Naive B cell (primary cell): ENCODE data around the gene HNF4A. TPM values are rescaled to one million over a fixed set of nuclear protein-coding genes. Genes with fewer than 3 reads are reported as not detected.
"Not testable (repeated sequence)": the region's sequence is repeated elsewhere in the genome, so short reads cannot be mapped to it uniquely, and the experiment has no call there.

Source experiments
- ATAC-seq, 2 donors: fragments of 150-1000 bp; cut with Tn5 transposase; 2 replicates each; pipeline ENCODE4 v1.10.0; 2021; ENCODE audit warnings: low read depth in 2 of 2, mild to moderate bottlenecking in 2 of 2, moderate library complexity in 2 of 2
- DNase-seq: peaks from one replicate; pipeline ENCODE4 v3.0.0; 2022
- H3K27ac Mint-ChIP-seq, 6 donors: one replicate each; pipeline ENCODE4 v1.8.0; 2020 to 2022; ENCODE audit warnings: mild to moderate bottlenecking in 6 of 6, mixed read lengths in 6 of 6, moderate library complexity in 5 of 6, inconsistent platforms in 2 of 6
- H3K27me3 Mint-ChIP-seq, 3 donors: one replicate each; pipeline ENCODE4 v1.8.0; 2021 to 2022; ENCODE audit warnings: mixed read lengths in 3 of 3, mild to moderate bottlenecking in 1 of 3
- H3K36me3 Mint-ChIP-seq, 2 donors: one replicate each; pipeline ENCODE4 v1.8.0; 2020 to 2022; ENCODE audit warnings: mixed read lengths in 2 of 2, inconsistent platforms in 1 of 2, mild to moderate bottlenecking in 1 of 2
- H3K4me1 Mint-ChIP-seq, 3 donors: one replicate each; pipeline ENCODE4 v1.8.0; 2020 to 2022; ENCODE audit warnings: mixed read lengths in 3 of 3, inconsistent platforms in 1 of 3, mild to moderate bottlenecking in 1 of 3, moderate library complexity in 1 of 3
- H3K4me3 Mint-ChIP-seq, 8 donors: one replicate each; pipeline ENCODE4 v1.8.0; 2020 to 2022; ENCODE audit warnings: mild to moderate bottlenecking in 8 of 8, mixed read lengths in 8 of 8, moderate library complexity in 8 of 8, inconsistent platforms in 2 of 8
- H3K9me3 Mint-ChIP-seq, 7 donors: one replicate each; pipeline ENCODE4 v1.8.0; 2020 to 2022; ENCODE audit warnings: mixed read lengths in 7 of 7, mild to moderate bottlenecking in 5 of 7, inconsistent platforms in 2 of 7, moderate library complexity in 1 of 7
- polyA plus RNA-seq, 6 donors: library from polyadenylated mRNA; unstranded; fragments of 300-500 nt; fragmentation: Illumina TruSeq; gene quantifications; one replicate each; pipeline ENCODE4 v1.2.3, GENCODE V29; 2021; ENCODE audit warnings: low read depth in 6 of 6

HNF4A gene
- polyA plus RNA-seq, 6 donors from 2014 or later: not detected

DNA sequence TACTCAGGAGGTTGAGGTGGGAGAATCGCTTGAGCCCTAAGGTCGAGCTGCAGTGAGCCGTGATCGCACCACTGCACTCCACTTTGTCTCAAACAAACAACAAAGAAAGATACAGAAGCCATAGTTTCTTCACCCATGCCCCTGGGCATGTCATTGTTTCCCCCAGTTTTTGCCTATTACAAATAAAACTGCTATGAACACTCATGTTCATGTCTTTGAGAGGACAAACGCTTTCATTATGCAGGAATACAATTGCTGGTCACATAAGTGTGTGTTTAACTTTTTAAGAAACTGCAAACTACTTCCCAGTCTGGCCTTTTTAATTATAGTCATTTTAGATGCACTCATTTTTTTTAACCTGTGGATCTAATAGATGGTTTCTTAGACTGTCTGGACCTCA, 108.0 kb downstream of the HNF4A start:
- no peak for ATAC-seq
- H3K9me3 Mint-ChIP-seq: no peaks in the 10 kb centered on the region
- H3K27ac Mint-ChIP-seq: no peak overlapping the region
- H3K27me3 Mint-ChIP-seq: peaks cover 0 to 6% (median 0%) of the 10 kb centered on the region in 3 donors
- no peak overlapping the region for H3K4me3 Mint-ChIP-seq
- H3K4me1 Mint-ChIP-seq: no peaks in the 10 kb centered on the region
- DNase-seq: no peak
- no peaks in the 10 kb centered on the region for H3K36me3 Mint-ChIP-seq

- H3K4me3 Mint-ChIP-seq: no peak overlapping the region
- no peaks in the 10 kb centered on the region for H3K4me1 Mint-ChIP-seq
- no peaks in the 10 kb centered on the region for H3K36me3 Mint-ChIP-seq
- H3K9me3 Mint-ChIP-seq: no peaks in the 10 kb centered on the region
- H3K27me3 Mint-ChIP-seq: peaks cover 0 to 6% (median 0%) of the 10 kb centered on the region in 3 donors
- DNase-seq: no peak
- H3K27ac Mint-ChIP-seq: no peak overlapping the region
- ATAC-seq: no peak
These were observed 109.0 kb downstream of the HNF4A start for GRCh38 chr20:44464514-44464913.

DNA sequence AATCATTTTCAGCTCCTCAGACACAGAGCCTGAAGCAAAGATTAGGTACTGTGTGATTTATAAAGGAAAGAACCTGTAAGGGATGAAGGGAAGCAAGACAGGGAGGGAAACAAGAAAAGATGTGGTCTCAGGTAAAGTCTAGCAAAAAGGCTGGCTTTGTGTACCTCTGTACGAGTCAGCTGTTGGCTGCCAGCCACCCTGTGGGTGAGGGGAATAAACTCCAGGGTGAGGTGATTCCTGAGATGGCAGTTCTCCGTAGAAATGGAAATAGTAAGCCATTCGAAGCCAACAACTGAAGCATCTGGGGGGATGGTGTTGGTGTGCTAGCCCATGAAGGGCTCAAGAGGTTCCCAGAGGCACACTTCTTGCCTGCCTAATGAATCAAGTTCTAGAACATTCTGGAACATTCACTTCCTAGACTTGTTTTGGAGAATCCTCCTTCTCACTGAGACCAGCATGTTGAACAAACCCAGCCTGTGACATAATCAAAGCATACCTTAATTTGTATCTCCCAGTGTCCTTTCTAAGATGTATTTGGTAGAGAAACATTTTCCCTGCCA, 109.6 kb downstream of the HNF4A start:
- ATAC-seq (no peak), DNase-seq (no peak)
- no peak overlapping the region for H3K27ac Mint-ChIP-seq
- H3K27me3 Mint-ChIP-seq: peaks cover 0 to 6% (median 0%) of the 10 kb centered on the region in 3 donors
- no peaks in the 10 kb centered on the region for H3K36me3 Mint-ChIP-seq
- H3K4me3 Mint-ChIP-seq: no peak overlapping the region
- no peaks in the 10 kb centered on the region for H3K4me1 Mint-ChIP-seq
- no peaks in the 10 kb centered on the region for H3K9me3 Mint-ChIP-seq

DNA sequence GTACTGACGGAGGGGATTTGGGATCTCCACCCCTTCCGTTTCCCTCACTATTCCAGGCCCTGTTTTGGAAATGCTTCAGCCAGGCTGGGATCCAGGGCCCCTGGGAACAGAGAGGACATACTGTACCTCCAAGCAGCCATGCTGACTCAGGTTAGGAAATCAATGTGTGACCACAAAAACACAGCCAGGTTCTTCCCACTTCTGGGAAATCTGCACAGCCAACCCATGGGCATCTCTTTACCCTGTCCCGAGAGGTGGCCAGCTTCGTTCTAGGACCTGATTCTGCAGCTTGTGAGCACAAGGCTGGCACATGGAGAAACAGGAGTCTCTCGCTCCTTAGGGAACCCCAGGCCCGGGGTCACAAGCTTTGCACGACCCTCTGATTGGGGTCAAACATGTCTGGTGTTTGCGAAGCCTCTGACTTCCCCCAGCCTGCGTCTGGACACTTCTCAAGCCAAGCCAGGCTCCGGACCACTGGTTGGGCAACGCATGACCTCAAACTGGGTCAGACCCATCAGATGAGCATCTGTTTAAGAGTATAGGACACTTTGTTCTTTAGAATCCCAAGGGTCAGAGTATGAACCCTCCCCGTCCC, 111.9 kb downstream of the HNF4A start:
- Mint-ChIP-seq H3K27me3 (peaks cover 0 to 6% (median 4%) of the 10 kb centered on the region in 3 donors), H3K4me1 (no peaks in the 10 kb centered on the region), H3K36me3 (no peaks in the 10 kb centered on the region), H3K9me3 (no peaks in the 10 kb centered on the region), H3K27ac (no peak overlapping the region), H3K4me3 (no peak overlapping the region)
- DNase-seq: no peak
- no peak for ATAC-seq

- no peaks in the 10 kb centered on the region for H3K4me1 Mint-ChIP-seq
- no peak for ATAC-seq
- H3K27me3 Mint-ChIP-seq: peaks cover 0 to 6% (median 4%) of the 10 kb centered on the region in 3 donors
- no peak overlapping the region for H3K27ac Mint-ChIP-seq
- DNase-seq: no peak
- H3K4me3 Mint-ChIP-seq: no peak overlapping the region
- no peaks in the 10 kb centered on the region for H3K9me3 Mint-ChIP-seq
- H3K36me3 Mint-ChIP-seq: no peaks in the 10 kb centered on the region
These were observed 112.7 kb downstream of the HNF4A start for GRCh38 chr20:44468044-44468782.

DNA sequence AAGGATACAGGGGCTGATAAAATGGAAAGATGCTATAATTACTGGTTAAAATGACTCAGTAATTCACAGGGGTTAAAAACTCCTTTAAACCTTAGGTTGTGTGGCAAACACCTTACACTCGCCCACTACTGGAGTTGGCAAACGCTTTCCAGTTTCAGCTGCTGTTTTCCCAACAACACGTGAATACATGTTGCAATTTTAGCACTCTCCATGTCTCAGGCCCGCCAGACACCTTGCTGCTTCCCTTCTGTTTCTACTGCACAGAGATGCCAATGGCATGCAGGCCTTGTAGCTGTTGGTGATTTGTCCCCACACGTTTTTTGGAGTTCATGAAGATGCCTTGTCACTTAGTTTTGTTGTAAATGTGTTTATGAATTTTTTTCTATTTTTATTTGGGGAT, 114.8 kb downstream of the HNF4A start:
- Mint-ChIP-seq H3K36me3 (no peaks in the 10 kb centered on the region), H3K9me3 (no peaks in the 10 kb centered on the region), H3K27ac (no peak overlapping the region), H3K27me3 (peaks cover 0 to 6% (median 4%) of the 10 kb centered on the region in 3 donors), H3K4me3 (no peak overlapping the region), H3K4me1 (peaks cover 4 to 6% (median 6%) of the 10 kb centered on the region in 3 donors)
- no peak for DNase-seq
- ATAC-seq: no peak

GRCh38 chr20:44471481-44471882, 116.0 kb downstream of the HNF4A start:
- H3K27ac Mint-ChIP-seq: no peak overlapping the region
- H3K9me3 Mint-ChIP-seq: no peaks in the 10 kb centered on the region
- H3K36me3 Mint-ChIP-seq: no peaks in the 10 kb centered on the region
- ATAC-seq (no peak), DNase-seq (no peak)
- no peak overlapping the region for H3K4me3 Mint-ChIP-seq
- peaks cover 9 to 17% (median 15%) of the 10 kb centered on the region in 3 donors for H3K4me1 Mint-ChIP-seq
- H3K27me3 Mint-ChIP-seq: peaks cover 0 to 6% (median 4%) of the 10 kb centered on the region in 3 donors

DNA sequence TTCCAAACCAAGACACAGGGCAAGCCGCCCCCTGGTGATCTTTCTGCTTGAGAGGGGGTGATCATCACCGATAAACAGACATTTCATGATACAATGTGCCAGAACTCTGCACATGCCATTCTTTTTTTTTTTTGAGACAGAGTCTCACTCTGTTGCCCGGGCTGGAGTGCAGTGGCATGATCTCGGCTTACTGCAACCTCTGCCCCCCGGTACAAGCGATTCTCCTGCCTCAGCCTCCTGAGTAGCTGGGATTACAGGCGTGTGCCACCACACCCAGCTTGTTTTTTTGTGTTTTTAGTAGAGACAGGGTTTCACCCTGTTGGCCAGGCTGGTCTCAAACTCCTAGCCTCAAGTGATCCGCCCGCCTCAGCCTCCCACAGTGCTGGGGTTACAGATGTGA, 116.8 kb downstream of the HNF4A start:
- not testable (repeated sequence) for H3K9me3 Mint-ChIP-seq, ATAC-seq, H3K4me3 Mint-ChIP-seq, H3K36me3 Mint-ChIP-seq, H3K27ac Mint-ChIP-seq, DNase-seq, H3K27me3 Mint-ChIP-seq
- peaks cover 17 to 25% (median 22%) of the 10 kb centered on the region in 3 donors for H3K4me1 Mint-ChIP-seq

DNA sequence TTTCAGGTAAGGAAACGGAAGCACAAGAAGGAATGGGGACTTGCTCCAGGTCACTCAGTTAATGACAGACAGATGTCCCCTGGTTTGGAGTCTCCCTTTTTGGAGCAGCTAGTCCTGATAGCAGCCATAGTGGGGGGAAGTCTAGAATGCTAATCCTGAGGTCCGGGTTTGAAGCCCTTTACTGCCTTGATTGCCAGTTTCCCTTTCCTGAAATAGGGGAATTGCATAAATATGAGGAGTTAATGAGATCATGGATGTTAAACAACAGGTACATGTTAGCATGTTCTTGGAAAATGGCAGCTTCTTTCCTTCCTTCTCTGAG, 119.8 kb downstream of the HNF4A start:
- ATAC-seq (no peak), DNase-seq (no peak)
- H3K9me3 Mint-ChIP-seq: no peaks in the 10 kb centered on the region
- H3K27ac Mint-ChIP-seq: peak overlapping the region; percentile 97 to 99 (median 98)
- H3K36me3 Mint-ChIP-seq: no peaks in the 10 kb centered on the region
- H3K4me3 Mint-ChIP-seq: peak overlapping the region; percentile 91 to 99 (median 95)
- H3K27me3 Mint-ChIP-seq: peaks cover 0 to 4% (median 0%) of the 10 kb centered on the region in 3 donors
- H3K4me1 Mint-ChIP-seq: peaks cover 30 to 45% (median 32%) of the 10 kb centered on the region in 3 donors

GRCh38 chr20:44475694-44476560, 120.4 kb downstream of the HNF4A start, which contains the start of gene TTPAL:
Gene TTPAL (plus strand): TSS chr20:44475874. CDS start chr20:44480000, 4,126 bp downstream.
- DNase-seq (peak; percentile 90), ATAC-seq (peak; percentile 89 to 93)
- peak within 1 kb of the TSS; percentile 91 to 99 (median 95) for H3K4me3 Mint-ChIP-seq
- no peaks in the 10 kb centered on the region for H3K36me3 Mint-ChIP-seq
- H3K4me1 Mint-ChIP-seq: peaks cover 31 to 48% (median 37%) of the 10 kb centered on the region in 3 donors
- H3K9me3 Mint-ChIP-seq: no peaks in the 10 kb centered on the region
- peaks cover 0 to 4% (median 0%) of the 10 kb centered on the region in 3 donors for H3K27me3 Mint-ChIP-seq
- H3K27ac Mint-ChIP-seq: peak within 1 kb of the TSS; percentile 97 to 99 (median 98)

- no peaks in the 10 kb centered on the region for H3K9me3 Mint-ChIP-seq
- H3K4me1 Mint-ChIP-seq: peaks cover 31 to 48% (median 37%) of the 10 kb centered on the region in 3 donors
These were observed 121.7 kb downstream of the HNF4A start for GRCh38 chr20:44477151-44477550.

DNA sequence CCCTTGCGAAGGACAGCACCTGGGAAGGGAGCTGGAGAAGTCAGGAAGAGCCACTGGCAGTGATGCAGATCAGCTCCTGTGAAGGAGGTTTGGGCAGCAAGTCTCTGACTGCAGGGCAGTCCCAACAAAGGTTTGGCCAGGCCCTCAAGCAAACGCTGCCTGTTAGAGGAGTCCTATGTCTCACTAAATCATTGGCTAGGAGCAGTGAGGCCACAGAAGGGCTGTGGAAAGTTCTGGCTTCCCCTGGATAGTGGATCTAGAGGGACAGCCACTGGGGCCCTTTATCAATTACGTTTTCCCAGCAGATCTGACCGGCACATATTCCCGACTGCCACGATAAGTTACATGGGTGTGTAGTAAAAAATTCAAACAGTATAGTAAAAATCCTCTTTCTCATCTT, 122.7 kb downstream of the HNF4A start:
- peaks cover 0 to 6% of the 10 kb centered on the region in 2 donors for H3K36me3 Mint-ChIP-seq
- ATAC-seq: no peak
- H3K9me3 Mint-ChIP-seq: no peaks in the 10 kb centered on the region
- H3K27ac Mint-ChIP-seq: peak overlapping the region in 3 of 6 donors; percentile 15 to 84 (median 54)
- DNase-seq: no peak
- H3K4me1 Mint-ChIP-seq: peaks cover 31 to 48% (median 37%) of the 10 kb centered on the region in 3 donors
- no peaks in the 10 kb centered on the region for H3K27me3 Mint-ChIP-seq
- peak overlapping the region in 2 of 8 donors; percentile 33 to 79 for H3K4me3 Mint-ChIP-seq

More at GRCh38 chr20:44477151-44477550, 121.7 kb downstream of the HNF4A start:
- DNase-seq (no peak), ATAC-seq (no peak)
- H3K36me3 Mint-ChIP-seq: peaks cover 0 to 6% of the 10 kb centered on the region in 2 donors
- H3K4me3 Mint-ChIP-seq: peak overlapping the region in 6 of 8 donors; percentile 91 to 96 (median 94)
- no peaks in the 10 kb centered on the region for H3K27me3 Mint-ChIP-seq
- peak overlapping the region; percentile 39 to 98 (median 78) for H3K27ac Mint-ChIP-seq

- H3K36me3 Mint-ChIP-seq: peaks cover 0 to 6% of the 10 kb centered on the region in 2 donors
- no peaks in the 10 kb centered on the region for H3K9me3 Mint-ChIP-seq
- H3K27me3 Mint-ChIP-seq: no peaks in the 10 kb centered on the region
- peak overlapping the region in 3 of 6 donors; percentile 24 to 80 (median 52) for H3K27ac Mint-ChIP-seq
- peaks cover 31 to 50% (median 37%) of the 10 kb centered on the region in 3 donors for H3K4me1 Mint-ChIP-seq
- H3K4me3 Mint-ChIP-seq: peak overlapping the region in 2 of 8 donors; percentile 10 to 51
- ATAC-seq (peak; percentile 29 to 51), DNase-seq (peak; percentile 37)
These were observed 124.1 kb downstream of the HNF4A start for GRCh38 chr20:44479643-44480042.
